ENCODE data around the gene BCL2L14. TPM values are rescaled to one million over a fixed set of nuclear protein-coding genes. Genes with fewer than 3 reads are reported as not detected.

Gene BCL2L14, protein sequence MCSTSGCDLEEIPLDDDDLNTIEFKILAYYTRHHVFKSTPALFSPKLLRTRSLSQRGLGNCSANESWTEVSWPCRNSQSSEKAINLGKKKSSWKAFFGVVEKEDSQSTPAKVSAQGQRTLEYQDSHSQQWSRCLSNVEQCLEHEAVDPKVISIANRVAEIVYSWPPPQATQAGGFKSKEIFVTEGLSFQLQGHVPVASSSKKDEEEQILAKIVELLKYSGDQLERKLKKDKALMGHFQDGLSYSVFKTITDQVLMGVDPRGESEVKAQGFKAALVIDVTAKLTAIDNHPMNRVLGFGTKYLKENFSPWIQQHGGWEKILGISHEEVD
- total RNA-seq (2014; rRNA removed; shearing (Covaris generic)) = not detected in 2 replicates
- polyA plus RNA-seq (2015; cell fraction: cytosol; rRNA removed) = 0.09 TPM in 1 of 2 replicates, not detected in the other
- 1.2 TPM in 1 of 2 replicates, not detected in the other for polyA plus RNA-seq (2015; cell fraction: nucleus; rRNA removed)

DNA sequence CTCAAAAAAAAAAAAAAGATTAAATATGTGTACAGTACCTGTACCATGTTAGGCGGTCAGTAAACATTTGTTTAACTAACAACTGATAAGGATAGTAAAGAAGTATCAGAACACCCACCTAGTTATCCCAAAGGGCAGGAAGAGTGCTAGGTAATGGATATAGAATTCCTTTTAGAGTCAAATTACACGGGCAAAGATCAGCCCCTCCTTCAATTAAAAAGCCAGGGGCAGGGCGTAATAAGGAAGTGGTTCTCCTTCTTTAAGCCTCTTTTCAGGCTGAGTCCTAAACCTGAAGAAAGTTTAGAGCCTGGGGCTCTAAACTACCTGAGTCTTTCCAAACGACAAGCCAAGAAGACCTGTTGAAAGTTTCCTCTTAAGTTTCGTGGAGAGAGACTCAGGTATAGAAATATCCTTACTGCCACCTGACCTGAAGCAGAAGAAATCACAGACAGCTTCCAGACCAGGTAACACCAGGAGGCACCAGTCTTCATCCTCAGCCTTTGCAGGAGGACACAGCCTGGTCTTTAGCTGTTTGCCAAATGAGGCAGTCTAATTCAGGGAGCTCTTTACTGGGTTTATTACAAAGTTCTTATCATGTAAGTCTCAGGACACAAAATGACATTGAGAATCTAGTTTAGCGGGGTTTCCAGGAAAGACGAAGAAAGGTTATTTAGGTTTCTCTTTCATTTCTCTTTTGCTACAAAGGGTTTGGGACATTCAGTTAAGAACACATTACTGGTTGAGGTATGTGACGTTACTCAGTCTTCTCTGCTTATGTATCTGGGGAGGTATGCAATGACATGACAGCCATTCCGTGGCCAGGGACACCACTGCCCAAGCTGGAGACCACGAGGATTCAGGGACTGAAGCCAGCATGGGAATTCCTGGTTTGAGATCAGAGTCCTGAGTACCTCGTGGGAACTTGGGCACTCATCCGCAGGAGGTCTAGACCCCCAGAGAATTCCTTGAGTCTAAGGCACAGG is at the start of gene BCL2L14:
Gene BCL2L14, plus strand, starts transcription at position 266 of the 983 bp plus-strand sequence. CDS start 8,367 bp downstream, outside the sequence.
- no peak for DNase-seq (ENCODE audit: low read depth, low spot score)
- in situ Hi-C loops (cut with HindIII; ENCODE audit: low pct_unique_long_range_greater_than_20kb, low sequenced_read_pairs) = no loop called here

DNA sequence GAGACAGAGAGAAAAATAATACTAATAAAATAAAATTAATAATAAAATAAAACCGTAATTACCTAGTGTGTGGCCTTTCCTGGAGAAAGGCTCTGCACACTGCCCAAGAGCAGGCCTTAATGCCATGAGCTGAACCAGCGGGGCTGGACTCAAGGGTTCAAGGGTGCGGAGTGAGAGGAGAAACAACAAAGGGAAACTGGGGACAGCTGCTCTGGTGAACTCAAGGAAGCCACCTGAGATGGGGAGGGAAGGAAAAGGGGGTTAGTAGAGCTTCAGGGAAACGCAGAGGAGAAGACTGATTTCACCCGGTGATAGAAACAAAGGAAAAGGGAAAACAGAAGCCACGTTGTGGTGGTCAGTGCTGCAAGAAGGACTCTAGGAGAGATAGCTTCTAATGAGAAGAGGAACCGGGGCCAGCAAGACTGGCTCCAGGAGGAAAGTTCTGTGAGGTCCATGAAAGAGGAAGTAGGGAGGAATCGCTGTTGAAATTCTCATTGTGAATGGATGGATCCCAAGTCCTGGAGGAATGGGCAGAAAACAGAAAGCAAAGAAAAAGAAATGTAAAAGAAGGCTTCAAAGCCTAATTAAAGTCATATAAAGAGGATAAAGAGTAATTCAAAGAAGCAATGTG is 48.3 kb upstream of the BCL2L14 start:
- in situ Hi-C loops (cut with HindIII; ENCODE audit: low pct_unique_long_range_greater_than_20kb, low sequenced_read_pairs) = no loop called here
- no peak for DNase-seq (ENCODE audit: low read depth, low spot score)

DNA sequence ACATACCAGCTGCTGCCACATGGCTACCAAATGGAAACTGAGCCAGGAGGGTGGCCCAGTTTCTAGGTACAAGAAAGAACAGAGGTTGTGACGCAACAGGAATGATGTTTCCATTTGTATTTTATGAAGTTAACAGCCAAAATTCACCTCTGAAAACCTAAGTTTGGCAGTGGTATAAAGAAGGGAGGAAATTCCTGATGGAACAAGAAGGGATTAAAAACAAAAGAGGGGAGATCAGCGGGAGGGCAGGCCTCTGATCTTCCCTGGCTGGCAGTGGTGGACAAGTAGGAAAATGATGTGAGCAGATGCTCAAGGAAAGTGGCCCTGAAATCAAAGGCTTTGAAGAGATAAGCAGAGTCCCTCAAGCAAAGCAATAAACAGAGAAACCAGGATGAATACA is 47.3 kb upstream of the BCL2L14 start:
- in situ Hi-C loops (cut with HindIII; ENCODE audit: low pct_unique_long_range_greater_than_20kb, low sequenced_read_pairs) = no loop called here

DNA sequence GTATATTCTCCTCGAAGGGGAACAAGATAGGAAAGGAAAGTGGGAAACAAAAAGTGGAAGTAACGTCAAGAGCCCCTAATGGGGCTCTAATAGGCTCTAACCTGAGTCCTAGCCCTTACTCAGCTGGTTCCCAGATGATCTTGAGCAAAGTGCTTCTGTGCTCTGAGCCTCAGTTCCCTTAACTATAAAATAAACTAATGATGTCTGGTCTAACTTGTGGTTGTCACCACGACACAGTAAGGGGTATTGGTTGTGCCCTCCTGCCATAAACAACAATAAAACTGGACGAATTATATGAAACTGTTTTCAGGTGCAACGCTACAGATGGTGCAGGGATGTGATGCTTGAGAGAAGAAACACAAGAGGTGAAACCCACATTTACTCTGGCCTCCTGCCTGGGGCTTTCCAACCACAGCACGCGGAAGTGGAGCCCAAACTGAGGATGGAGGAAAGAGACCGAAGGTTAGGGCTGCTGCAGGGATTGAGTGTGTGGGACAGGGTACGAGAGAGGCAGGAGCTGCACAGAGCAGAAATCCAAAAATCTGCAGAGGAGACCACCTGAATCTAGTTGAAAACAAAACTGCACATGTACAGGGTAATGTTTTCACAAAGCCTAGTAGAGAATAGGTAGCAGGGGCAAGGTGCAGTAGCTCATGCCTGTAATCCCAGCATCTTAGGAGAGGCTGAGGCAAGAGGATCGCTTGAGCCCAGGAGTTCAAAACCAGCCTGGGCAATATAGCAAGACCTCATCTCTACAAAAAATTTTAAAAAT is 45.6 kb upstream of the BCL2L14 start:
- DNase-seq (ENCODE audit: low read depth, low spot score) = no peak

More for the DNA sequence above, 47.3 kb upstream of the BCL2L14 start:
- DNase-seq (ENCODE audit: low read depth, low spot score) = no peak

DNA sequence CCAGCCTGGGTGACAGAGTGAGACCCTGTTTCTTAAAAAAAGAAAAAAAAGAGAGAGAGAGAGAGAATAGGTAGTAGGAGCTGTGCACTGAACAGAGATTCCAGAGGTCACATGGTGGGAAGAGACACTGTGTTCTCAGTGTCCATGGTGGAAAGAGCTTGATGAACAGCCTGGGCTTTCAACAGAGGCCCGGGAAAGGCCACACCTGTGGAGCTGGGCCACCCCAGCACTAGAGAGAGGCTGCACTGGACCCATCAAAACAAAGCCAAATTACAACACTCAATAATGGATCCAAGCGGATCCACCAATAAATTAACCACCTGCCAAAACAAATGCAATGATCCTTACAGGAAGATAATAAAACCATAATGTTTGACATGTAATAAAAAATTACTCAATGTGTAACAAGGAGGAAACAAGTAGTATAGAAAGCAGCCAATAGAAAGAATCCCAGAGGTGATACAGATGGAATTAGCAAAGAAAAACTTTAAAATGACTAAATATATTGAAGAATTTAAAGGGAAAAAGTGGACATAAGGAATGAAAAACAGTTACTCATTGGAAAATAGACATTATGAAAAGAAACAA is 44.8 kb upstream of the BCL2L14 start:
- in situ Hi-C loops (cut with HindIII; ENCODE audit: low pct_unique_long_range_greater_than_20kb, low sequenced_read_pairs) = no loop called here

More for the DNA sequence above, 45.6 kb upstream of the BCL2L14 start:
- in situ Hi-C loops (cut with HindIII; ENCODE audit: low pct_unique_long_range_greater_than_20kb, low sequenced_read_pairs) = no loop called here

DNA sequence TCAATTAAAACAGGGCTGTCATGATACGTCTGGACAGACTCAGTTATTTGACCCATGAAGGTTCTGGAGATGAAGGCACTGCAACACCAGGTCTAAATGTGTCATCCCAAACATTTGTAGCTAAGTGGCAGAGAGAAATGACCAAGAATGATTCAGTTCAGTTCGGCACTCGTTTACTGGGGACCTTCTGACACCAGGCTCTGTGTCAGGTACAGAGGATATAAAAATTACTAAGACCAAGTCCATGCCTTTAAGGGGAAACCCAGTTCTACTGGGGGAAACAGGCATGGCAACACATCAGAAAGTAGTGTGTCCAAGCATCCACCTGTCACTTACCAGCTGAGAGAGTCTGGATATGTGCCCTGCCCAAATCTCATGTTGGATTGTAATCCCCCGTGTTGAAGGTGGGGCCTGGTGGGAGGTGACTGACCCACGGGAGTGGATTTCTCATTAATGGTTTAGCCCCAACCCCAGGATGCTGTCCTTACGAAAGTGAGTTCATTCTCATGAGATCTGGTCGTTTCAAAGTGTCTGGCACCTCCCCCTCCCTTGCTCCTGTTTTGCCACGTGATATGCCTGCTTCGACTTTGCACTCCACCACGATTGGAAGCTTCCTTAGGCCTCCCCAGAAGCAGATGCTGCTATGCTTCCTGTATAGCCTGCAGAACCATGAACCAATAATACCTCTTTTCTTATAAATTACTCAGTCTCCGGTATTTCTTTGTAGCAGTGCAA is 41.9 kb upstream of the BCL2L14 start:
- in situ Hi-C loops (cut with HindIII; ENCODE audit: low pct_unique_long_range_greater_than_20kb, low sequenced_read_pairs) = no loop called here
- no peak for DNase-seq (ENCODE audit: low read depth, low spot score)

More for the DNA sequence above, 44.8 kb upstream of the BCL2L14 start:
- DNase-seq (ENCODE audit: low read depth, low spot score) = no peak

DNA sequence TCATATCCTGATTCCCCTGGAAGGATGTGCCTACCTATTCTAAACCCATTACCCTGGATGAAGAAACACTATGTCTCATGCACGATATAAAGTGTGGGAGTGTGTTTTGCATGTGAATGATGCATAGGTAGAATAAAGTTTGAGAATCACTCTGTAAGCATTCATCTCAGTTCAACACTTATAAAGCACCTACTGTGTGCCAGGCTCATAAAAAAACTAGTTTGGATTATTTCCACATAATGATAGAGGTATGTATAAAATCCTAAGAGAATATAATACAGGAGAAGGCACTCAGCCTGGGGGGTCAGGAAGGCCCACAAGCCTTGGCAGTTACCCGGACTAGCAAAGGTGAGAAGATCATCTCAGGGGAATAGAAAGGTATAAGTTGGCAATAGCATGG is 41.1 kb upstream of the BCL2L14 start:
- in situ Hi-C loops (cut with HindIII; ENCODE audit: low pct_unique_long_range_greater_than_20kb, low sequenced_read_pairs) = no loop called here
- no peak for DNase-seq (ENCODE audit: low read depth, low spot score)

DNA sequence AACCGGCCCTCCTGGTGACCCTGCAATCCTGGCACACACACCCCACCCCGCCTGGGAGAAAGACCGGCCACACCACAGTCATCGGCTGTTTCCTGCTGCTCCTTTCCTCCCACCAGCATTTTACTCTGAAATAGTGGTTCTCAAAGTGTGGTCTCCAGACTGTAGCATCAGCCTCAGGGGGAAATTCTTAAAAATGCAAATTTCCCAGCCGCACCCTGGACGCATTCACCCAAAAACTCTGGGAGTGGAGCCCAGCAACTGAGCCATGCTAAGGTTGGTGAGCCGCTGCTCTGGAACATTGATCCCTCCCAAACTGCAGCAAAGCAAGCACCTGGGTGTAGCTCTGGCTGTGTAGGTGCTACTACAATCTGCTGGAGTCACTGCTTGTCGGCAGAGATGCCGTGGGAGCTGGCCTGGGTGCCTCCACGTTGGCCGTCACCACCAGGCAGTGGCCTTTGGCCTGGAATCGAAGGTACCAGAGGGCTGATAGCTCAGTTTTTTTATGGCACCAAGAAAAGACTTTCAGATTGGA is 38.4 kb upstream of the BCL2L14 start:
- in situ Hi-C loops (cut with HindIII; ENCODE audit: low pct_unique_long_range_greater_than_20kb, low sequenced_read_pairs) = no loop called here

DNA sequence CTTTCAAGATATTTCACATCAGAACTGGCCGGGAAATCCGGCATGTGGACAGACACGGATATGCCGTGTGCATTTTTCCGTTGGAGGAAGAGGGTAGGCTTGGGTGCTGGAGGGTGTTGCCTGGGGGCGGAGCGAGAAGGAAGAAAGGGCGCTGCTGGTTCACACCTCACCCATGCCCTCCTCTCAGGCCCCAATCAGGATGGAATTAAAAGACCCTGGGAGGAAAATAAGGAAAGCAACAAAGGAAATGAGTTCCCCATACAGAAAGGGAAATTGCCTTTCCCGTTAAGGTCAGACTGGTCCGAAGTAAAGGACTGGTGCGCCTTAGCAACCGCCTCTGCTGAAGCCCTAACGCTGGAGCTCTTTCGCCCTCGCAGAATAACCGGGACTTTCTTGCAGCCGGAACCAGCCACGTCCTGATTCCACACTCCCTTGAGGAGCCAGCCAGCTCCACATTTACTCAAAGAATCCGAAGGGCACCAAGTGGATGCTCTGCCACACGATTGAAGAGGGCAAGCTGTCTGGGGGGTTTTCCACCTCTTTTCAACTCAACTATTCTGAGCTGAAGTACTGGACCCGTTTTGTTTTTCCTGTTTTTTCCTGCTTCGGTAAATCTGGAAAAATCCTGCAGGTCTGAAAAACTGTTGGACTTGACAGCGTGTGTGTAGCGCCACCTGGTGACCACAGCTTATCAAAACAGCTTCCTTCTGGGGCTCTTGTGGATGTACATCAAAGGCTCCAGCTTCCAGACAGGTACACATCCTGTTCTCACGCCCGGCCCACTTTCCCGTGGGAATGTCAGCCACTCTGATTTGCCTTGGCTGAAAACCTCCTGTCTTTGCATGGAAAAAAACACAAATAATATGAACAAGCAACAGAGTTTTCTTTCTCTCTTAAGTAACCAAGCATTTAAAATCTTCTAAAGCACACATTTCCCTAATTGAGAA is 37.6 kb upstream of the BCL2L14 start:
- in situ Hi-C loops (cut with HindIII; ENCODE audit: low pct_unique_long_range_greater_than_20kb, low sequenced_read_pairs) = no loop called here

More for the DNA sequence above, 38.4 kb upstream of the BCL2L14 start:
- DNase-seq (ENCODE audit: low read depth, low spot score) = no peak

DNA sequence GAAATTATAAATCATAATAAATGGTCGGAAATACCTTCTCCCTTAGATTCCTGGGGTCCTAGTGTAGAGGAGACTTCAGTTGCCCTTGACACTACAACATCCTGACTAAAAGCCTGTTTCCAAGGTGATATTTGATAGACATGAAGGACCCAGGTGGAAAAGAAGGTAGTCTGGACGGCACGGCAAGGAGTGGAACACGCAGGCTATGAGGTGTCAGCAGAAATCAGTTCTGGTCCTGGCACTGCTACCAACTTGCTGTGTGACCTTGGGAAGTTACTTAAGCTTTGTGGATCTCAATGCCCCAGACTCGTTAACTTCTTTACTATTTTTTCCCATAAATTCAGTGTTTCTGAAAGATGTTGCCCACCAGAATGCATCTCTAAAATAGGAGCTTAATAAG is 36.9 kb upstream of the BCL2L14 start:
- in situ Hi-C loops (cut with HindIII; ENCODE audit: low pct_unique_long_range_greater_than_20kb, low sequenced_read_pairs) = no loop called here
- DNase-seq (ENCODE audit: low read depth, low spot score) = no peak

More for the DNA sequence above, 37.6 kb upstream of the BCL2L14 start:
- DNase-seq (ENCODE audit: low read depth, low spot score) = peak; percentile 82

DNA sequence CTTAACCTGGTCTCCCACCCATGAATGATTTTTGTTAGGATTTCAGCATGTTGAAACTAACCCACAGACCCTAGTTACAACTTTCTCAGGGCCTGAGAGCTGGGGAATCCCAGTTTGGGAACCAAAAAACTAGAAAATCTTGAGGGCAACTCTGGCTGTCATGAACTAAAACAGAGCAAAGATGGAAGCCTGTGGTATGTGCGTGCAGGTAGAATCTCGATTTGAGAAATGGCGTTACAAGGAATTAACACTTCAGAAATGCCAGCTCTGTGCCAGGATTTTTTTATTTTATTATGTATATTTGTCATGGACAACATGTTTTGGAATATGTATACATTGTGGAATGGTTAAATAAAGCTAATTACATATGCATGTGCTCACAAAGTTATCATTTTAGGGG is 36.4 kb upstream of the BCL2L14 start:
- in situ Hi-C loops (cut with HindIII; ENCODE audit: low pct_unique_long_range_greater_than_20kb, low sequenced_read_pairs) = no loop called here
- no peak for DNase-seq (ENCODE audit: low read depth, low spot score)

DNA sequence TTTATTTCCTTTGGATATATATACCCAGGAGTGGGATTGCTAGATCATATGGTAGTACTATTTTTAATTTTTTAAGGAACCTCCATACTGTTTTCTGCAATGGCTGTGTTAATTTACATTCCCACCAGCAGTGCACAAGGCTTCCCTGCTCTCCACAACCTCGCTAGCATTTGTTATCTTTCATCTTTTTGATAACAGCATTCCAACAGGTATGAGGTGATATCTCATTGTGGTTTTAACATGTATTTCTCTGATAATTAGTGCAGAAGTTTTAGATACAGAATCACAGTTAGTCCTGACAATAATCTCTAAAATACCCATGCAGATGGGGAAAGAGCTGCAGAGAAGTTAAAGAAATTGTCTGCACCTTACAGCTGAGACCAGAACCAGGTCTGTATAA is 35.5 kb upstream of the BCL2L14 start:
- in situ Hi-C loops (cut with HindIII; ENCODE audit: low pct_unique_long_range_greater_than_20kb, low sequenced_read_pairs) = no loop called here
- DNase-seq (ENCODE audit: low read depth, low spot score) = no peak

DNA sequence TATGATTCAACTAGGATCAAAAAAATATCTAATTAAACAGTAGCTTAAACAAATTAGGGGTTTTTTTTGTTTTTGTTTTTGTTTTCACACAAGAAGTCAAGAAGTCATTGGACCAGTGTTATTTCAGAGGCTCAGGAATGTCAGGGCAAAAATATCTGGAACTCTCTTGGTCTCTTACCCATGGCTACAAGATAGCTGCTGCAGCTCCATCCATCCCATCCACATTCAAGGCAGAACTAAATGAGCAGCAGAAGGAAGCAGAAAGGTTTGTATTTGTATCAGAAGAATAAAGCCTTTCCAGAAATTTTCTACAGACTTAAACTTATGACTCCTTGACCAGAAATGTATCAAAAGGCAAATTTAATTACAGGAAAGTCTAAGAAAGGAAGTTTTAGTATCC is 33.8 kb upstream of the BCL2L14 start:
- DNase-seq (ENCODE audit: low read depth, low spot score) = no peak
- in situ Hi-C loops (cut with HindIII; ENCODE audit: low pct_unique_long_range_greater_than_20kb, low sequenced_read_pairs) = no loop called here

DNA sequence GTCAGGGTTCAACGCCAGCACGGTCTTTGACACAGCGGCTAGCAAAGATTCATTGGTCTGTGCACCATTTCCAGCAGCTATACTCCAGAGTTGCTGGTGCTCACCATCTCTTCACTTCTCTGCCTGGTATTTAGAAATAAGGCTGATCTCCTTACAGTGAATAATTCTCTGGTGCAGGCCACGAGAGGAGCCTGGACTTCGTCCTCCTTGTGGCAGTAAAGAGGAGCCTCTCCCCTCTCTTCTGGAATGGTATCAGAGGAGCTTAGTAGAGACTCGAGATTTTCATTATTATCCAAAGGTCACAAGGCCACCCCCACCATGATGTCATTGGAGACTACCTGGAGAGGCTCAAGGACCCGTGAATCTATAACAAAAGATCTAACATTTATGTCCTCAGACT is 30.8 kb upstream of the BCL2L14 start:
- DNase-seq (ENCODE audit: low read depth, low spot score) = no peak
- in situ Hi-C loops (cut with HindIII; ENCODE audit: low pct_unique_long_range_greater_than_20kb, low sequenced_read_pairs) = no loop called here

DNA sequence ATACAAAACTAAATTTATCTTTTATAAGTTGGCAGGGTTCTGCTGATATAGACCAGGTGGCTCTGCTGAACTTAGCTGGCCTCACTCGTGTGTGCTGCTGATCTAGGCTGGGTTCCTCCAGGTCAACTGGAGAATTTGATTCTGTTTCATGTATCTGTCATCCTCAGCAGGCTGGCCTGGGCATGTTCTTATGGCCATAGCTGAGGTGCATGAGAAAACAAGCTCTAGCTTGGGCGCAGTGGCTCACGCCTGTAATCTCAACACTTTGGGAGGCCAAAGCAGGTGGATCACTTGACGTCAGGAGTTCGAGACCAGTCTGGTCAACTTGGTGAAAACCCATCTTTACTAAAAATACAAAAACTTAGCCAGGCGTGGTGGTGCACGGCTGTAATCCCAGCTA is 24.3 kb upstream of the BCL2L14 start:
- in situ Hi-C loops (cut with HindIII; ENCODE audit: low pct_unique_long_range_greater_than_20kb, low sequenced_read_pairs) = no loop called here

More for the DNA sequence above, 24.3 kb upstream of the BCL2L14 start:
- DNase-seq (ENCODE audit: low read depth, low spot score) = no peak

Data from SK-MEL-5 (cell line).